ENCODE measurements around the gene ADAM10.

ADAM10 gene

GRCh38 chr15:58539548-58539947 is 210.0 kb downstream of the ADAM10 start:
- no peak for TF ChIP-seq CTCF (IDR thresholded peaks at IDR 0.05; ENCODE audit: extremely low read depth, missing control alignments)
- no peak for DNase-seq (ENCODE audit: low spot score)

- TF ChIP-seq CTCF (IDR thresholded peaks at IDR 0.05; ENCODE audit: extremely low read depth, missing control alignments), result no peak
Measured at GRCh38 chr15:58538901-58539300, 210.6 kb downstream of the ADAM10 start.

More at GRCh38 chr15:58538901-58539300, 210.6 kb downstream of the ADAM10 start:
- DNase-seq (ENCODE audit: low spot score), result no peak

Data from GM20000 (cell line).